ENCODE measurements around the gene CCDC15.

Gene CCDC15

DNA sequence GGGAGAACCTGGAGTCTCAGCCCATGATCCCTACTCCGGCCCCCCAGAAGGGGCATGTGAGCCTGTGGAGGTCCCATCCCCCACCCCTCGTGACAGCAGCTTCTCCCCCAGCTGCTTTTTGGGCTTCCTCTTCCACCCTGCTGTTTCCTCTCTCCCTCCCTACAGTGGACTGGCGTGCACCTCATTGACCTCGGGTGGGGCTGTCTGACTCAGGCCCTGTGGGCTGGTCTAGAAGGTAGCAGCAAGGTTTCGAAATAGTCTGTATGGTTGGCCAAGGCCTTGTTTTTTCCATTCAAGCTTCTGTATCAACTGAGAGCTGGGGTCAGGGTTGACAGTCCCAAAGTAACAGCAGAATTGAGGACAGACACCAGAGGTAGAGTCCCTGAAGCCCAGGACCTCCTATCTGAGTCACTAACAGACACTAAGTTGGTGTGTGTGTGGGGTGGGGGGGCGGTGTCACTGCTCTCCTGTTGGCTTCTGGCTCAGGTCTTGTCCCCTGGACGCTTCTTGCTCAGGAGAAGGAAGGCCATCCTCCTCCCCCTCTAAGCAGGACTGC lies 116.8 kb downstream of the CCDC15 start:
- DNase-seq, result peak; percentile 21 to 74

DNA sequence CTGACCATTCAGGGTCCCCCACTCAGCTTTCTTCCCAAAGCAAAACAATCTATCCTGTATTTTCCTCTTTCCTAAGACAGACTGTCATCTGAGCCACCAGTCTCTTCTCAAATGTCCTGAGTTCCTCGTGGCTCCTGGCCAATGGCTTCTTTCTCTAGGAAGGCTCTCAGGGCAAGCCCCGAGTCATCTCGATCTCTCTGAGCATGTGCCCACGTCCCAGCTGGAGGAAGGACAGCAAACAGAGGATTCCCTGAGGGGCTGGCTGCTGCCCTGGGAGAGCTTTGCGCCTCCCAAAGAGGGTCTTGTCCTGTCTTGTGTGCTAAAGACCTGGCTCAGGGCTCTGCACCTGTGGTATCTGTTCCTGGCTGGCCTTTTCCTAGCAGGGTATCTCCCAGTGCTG lies 117.4 kb downstream of the CCDC15 start:
- no peak for DNase-seq

DNA sequence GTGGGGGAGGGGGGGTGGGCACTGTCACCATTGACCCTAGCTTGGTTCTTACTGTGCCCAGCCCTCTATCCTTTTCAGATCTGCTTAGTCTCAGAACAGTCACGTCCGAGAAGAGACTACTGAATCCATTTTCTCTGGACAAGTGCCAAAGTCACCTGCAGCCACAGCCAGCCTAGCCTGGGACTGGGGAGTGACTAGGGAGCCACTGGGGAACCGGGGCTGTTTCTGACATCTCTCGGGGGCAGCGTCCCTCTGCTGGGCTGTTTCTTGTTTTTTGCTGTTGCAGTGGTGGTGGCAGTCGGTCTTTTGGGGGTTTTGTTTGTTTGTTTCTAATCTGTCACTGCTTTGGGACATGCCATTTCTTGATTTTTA lies 117.8 kb downstream of the CCDC15 start:
- DNase-seq, result no peak

DNA sequence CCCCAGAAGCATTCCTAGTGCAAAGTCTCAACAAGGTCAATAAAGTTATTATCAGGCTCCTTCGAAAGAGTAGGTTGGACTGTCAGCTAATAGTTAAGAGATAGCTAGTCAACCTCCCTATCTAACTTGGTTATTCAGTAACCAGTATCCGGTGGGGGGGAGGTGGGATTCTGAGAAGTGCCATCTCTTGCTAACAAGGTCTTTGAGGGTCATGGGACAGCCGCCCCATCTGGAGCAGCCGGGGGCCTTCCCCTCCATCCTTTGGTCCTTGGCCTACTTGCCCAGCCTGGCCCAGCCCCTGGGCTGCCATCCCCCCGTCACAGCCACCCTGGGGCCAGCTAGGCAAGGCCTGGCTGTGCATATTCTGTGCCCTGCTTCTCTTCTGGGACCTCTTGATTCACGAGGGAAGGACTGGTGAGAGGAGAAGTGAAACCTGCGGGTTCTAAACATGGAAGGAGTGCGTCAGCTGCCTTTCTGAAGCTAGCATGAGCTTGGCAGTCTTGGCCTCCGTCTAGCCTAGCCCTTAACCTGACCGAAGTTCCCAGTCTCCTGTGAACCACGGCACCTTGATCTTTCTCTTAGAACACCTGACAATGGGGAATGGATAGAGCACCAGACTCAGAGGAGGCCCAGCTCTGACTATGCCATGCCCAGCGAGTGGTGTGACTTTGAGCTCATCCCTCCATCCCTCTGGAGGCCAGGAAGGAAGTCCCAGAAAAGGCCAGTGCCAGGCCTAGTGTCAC lies 118.4 kb downstream of the CCDC15 start:
- peak; percentile 9 to 63 for DNase-seq

DNA sequence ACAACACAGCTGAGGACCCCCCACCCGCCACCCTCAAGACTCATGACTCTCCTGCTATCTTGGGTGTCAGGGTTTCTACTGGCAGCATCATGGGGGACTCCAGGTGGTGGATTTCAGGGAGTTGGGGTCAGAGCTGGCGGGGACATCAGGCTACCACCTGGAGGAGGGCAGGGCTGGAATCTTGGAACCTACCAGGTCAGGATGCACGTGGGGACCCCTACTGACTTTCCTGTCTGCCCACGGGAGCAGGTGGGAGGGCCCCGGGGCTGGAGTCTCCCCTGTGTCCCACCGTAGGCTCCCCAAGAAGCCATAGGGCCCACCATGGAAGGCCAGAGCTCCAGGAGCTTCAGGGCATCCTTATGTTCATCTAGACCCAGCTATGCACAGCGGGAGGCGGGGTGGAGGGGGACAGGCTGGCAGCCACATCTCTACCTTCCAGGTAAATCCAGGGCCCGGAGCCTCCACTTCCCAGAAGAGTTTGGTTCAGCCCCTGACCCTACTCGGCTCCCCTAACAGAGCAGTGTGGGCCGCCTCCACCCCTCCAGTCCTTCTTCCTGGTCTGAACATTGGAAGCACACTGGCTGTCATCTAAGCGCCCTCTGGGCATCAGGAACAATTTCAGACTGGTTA lies 119.1 kb downstream of the CCDC15 start:
- DNase-seq, result no peak

DNA sequence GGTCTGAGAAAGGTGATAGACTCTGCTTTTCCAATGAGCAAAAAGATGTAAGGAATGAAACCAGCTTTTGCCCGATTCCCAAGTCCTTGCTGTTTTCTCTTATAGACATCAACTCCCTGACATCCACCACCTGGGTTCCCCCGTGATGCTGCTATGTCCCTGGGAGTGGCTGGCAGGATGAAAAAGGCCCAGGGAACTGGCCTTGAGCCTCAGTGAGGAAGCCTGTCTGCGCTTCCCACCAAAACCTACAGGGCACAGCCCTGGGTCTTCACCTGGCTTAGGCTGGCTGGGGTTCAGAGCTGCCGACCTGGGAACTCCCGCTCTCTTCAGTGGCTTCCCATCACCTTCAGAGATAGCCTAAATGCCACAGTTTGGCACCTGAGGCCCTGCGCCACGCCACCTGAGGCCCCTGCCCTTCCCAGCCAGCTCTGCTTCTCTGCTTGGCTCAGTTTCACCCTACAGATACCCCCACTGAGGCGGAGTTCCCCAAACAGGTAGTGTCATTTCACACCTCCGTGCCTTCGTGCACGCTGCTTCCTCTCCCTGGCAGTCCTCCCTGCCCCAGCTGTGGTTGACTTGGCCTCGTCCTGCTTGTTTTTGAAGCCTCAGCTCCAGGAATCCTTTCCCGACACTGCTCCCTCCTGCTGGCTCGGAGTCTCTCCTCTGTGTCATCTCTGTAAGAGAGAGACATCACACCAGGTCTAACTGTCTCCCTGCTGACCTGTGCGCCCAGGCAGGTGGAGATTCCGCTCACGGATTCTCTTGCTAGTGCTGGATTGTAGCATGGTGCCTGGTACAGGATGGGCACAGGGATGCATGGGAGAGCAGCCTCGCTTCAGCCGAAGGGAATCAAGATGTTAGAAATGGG lies 119.8 kb downstream of the CCDC15 start:
- DNase-seq, result no peak

DNA sequence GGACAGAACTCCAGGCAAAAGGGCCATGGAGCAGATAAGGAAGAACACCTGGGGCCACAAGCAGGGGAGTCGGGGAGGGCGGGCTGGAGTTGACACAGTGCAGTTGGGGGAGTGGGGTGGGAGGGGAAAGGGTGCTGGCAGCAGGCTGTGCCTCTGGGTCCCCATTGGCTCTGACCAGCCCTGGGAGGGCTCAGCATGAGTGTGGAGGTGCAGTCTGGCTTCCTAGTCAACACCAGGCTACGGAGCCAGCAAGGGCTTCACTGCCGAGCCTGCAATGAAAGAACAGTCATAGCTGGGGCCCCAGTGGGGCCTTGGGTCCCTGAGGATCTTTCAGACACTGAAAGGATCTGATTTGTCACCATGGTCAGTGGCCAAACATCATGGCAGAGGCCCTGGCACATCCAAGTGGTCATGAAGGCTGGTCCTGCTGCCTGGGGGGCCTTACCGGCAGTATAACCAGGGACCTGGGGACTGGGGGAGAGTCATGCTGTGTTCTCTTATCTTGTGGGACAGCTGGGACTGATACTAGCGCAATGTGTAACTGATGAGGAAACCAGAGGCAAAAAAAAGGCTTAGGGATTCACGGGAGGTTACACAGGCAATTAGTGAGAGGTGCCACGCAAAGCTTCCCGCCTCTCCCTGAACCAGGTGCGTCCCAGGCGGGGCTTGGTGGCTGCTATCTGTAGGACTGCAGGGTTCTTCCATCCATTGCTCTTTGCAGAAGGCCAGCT lies 120.7 kb downstream of the CCDC15 start:
- DNase-seq, result no peak

DNA sequence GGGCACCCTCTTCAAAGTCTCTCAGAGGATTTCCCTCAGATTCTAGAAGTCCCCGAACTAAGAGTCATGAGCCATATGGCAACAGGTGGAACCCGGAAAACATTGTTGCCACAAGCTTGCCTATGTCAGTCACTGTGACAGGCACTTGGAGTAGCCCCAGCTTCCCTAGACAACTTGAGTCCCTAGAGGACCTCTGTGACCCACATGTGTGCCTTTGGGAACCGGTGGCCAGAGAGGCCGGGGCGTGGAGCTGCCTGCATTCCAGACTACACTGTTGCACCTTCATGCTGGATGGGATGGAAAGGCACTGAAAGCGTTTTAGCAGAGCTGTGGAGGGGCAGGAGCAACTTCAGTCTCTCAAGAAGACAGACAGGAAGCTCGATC lies 121.2 kb downstream of the CCDC15 start:
- no peak for DNase-seq

DNA sequence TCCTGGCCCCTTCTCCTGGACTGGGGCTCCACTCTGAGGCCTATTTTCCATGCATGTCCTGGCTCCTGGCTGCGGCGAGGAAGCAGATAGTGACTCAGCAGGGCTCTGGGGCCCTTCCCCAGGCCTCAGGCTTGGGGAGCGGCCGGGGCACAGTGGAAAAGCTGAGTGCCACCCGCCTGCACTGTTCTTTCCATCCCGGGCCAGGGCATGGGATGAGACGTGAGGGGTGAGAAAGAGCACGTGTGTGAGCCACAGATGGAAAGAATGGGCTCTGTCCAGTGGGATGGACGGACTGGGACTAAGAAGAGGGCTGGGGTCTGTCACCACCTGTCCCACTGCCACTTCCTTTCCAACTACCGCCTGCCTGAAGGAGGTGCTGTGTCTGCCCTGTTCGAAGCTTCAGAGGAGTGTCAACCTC lies 121.9 kb downstream of the CCDC15 start:
- DNase-seq, result no peak

DNA sequence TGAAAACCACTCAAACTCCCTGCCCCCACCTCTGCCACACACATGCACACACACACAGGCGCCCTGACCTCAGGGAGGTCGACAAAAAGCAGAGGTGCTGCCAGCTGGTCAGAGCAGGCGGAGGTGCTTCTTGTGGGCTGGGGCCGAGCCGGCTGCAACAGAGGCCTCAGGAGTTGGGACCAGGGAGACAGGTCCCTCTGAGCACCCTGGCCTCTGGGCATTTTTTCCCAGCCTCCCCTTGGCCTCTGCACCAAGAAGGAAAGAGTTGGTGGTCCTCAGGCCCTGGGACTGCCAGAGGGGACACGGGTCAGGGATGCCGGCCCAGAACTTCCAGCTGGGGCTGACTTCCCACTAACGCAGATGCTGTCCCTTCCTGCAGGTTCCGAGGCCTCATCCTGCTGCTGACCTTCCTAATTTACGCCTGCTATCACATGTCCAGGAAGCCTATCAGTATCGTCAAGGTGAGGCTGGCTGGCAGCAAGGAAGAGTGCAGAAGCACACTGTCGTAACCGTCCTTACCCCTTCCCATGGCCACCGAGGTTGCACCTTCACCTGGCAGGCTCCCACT lies 122.5 kb downstream of the CCDC15 start:
- DNase-seq, result no peak

DNA sequence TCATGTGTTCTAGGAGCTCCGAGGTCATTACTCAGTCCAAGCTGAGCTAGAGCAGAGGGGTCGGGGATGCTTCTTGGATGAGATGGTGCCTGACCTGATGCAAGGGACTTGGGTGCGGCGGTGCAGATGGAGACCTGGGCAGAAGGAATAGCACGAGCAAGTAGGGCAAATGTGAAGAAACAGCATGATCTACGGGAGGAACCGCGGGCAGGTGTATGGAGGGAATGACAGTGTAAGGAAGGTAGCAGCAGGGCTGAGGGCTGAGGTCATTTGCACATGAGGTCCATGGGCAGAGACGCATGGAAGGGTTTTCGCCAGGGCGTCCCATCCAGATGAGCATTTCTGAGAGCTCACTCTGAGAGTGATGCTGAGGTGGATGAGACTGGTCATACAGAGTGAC lies 124.0 kb downstream of the CCDC15 start:
- DNase-seq, result no peak

DNA sequence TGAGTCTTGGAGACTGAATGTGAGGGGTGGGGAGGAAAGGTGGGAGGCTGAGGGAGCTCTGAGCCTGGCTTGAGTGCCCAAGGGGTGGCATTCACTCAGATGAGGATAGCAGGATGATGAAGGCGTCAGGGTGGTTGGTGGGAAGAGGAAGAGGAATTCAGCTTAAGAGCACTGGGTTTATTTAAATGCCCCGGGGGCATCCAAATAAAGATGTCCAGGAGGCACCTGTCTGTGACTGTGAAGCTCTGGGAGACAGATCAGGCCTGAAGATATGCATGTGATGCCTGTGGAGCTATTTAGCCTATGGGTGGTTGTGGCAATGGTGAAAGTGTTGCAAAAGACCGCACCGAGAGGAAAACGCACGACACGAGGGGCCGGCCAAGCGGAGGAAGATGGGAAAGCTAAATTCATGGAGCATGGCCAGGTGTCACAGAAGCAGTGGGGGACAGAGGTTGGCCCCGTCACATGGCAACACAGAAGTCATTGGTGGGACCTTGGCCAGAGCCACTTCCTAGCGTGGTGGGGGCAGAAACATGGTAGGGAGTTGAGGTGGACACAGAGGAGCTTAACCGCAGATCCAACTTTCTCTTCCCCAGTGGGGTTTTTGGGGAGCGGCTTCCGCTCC lies 124.6 kb downstream of the CCDC15 start:
- DNase-seq, result no peak

DNA sequence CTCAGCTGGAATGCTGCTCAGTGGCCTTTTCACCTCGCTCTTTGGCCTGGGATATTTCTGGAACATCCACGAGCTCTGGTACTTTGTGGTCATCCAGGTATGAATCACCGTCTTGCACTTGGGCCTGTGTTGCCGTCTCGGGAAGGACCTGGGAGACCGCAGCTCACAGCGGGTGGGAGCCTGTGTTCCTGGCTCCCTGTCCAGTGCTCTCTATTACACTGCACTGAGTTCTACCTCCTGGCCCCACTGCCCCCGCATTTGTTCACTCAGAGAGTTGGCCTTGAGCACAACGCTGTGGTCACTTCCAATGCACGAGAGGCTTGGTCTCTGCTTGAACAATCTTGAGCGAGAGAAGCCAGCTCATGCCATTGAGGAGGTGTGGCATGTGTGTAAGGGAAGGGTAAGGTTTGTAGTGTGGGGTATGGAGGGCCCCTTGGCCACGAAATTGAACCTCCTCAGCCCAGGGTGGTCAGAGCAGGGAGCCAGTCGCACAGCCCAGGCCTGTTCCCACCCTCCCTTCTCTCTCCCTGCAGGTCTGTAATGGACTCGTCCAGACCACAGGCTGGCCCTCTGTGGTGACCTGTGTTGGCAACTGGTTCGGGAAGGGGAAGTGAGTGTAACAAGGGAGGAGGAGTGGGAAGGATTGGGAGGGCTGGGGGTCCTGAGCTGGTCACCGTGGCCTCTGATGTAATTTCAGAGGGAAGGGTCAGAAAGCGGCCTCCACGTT lies 125.3 kb downstream of the CCDC15 start:
- DNase-seq, result no peak

DNA sequence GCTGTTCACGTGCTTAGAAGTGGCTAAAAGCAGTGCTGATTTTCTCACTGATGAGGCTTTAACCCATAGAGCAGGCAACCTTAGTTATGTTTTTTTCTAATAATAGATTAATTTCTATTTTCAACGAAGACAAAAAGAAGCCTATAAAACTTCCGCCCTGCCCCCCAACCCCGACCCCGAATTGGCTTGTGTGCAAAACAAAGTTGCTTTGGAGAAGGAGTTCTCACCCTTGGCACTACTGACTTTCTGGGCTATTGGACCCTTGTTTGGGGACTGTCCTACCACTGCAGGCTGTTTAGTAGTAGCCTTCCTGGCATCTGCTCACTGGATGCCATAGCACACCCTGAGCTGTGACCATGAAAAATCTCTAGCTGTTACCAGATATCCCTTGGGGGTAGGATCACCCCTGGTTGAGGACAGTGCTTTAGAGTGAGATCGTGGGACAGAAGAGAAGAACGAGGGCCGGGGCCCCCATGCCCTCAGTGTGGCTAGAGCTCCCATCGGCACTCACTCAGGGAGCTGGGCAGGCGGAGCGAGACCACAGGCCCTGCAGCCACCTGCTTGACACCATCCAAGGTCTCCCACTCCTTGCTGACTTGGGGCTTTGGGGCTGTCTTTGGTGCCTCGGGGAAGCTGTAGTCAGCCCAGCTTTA lies 126.0 kb downstream of the CCDC15 start:
- no peak for DNase-seq

DNA sequence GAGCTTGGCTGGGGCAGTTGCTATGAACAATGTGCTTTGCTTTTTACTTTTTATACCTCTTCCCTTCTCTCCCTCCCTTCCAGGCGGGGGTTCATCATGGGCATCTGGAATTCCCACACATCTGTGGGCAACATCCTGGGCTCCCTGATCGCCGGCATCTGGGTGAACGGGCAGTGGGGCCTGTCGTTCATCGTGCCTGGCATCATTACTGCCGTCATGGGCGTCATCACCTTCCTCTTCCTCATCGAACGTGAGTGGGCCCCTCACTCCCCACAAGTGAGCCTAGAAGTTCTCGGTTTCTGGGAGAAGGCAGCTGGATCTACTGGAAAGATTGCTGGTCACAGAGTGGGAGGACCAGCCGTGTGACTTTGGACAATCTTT lies 126.5 kb downstream of the CCDC15 start:
- DNase-seq, result no peak

DNA sequence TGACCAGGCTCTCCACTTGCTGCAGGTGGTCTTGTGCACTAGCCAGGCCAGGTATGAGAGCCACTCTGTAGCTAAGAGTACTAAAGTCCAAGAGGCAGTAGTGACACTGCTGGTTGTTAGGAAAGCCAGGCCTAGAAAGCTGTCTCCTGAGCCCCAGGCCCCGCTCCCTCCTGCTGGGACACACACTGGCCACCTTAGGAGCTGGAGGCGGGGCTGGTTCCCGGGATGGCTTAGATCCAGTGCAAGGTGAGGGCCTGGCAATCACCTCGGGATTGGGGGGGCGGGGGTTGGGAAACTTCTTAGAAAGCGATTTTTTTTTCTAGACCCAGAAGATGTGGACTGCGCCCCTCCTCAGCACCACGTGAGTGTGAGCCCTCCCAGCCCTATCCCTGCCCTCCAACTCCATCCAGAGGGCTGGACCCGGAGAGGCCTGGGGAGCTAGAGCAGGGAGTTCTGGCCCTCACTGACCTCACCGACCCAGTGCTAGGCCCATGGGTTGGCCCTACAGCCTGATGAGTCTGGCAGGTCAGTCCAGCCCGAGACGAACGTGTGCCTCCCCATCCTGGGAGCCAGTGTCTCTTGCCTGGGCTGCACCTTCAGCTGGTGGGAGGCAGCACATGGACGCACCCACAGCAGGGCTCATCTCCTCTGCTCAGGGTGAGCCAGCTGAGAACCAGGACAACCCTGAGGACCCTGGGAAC lies 127.2 kb downstream of the CCDC15 start:
- no peak for DNase-seq

DNA sequence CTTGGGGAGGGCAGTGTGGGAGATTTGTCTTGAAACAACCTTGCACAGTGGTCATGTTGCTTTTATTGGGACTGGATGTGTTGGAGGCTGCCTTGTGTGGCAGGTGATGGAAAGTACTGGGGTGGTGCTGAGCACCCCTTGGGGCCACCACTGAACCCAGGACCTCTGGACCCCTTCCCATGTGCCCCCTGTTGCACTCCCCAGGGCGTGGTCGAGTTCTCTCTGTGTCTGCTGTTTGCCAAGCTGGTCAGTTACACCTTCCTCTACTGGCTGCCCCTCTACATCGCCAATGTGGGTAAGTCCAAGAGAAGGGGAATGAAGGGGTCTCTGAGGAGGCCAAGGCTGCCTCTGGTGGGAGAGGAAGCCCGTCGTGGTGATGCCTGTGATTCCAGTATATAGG lies 128.0 kb downstream of the CCDC15 start:
- DNase-seq, result no peak

DNA sequence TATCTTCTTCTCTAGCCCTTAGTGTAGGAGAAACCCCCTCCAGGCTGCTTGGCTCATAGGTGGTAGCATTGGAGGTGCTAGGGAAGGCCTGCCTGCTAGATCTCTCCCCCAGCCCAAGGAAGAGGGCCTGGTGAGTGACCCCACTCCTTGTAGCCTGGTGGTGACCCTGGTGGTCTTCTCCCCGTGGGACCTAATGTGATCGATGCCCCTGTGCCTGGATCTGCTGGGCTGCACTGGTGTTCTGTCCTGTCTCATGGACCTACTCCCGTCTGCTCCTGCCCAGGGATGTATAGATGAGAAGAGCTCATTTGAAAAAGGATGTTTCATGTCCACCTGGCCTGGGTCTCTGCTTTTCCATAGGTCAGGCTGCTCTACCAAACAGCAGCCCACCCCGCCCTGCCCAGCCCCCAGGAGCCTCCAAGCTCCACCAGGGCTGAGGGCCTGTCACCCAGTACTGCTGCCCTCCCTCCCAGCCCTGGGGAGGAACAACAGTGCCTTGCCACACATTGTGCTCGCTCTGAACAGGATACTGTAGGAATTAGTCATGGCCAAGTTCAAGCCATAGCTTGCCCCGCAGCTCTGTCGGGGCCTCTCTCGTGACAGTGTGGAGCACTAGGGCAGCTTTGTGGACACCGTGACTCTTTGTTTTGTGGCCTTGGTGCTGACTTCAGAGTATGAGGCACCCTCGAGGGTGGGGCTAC lies 128.8 kb downstream of the CCDC15 start:
- DNase-seq, result no peak

DNA sequence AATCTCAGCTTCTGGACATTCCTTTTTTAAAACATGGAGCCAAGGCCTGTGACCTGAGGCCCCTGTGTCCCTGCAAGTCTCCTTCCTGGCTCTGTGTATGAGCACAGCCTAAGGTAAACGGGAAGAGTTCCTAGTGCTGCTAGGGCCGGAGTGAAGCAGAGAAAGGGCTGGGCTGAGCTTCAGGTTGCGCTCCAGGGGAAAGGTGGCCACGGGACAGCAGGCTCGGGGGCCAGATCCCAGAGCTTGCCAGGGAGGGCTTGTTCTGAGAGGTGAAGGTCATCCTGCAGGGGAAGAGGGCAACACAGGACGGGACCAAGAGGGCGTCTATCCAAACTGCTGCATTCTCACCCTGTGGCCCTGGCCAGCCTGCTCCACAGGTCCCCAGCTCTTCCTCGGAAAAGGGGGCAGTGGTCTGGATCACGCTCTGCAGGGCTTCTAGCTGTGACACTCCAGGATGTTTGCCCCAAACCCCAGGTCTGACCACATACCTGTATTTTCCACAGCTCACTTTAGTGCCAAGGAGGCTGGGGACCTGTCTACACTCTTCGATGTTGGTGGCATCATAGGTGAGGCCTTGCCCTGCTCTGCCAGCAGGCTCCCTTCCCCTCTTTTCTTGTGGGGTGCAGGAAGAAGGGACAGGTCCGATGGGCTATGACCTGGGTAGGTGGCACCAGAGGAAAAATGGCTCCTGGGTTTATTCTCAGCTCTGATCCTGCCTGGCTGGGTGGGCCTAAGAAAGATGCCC lies 129.5 kb downstream of the CCDC15 start:
- no peak for DNase-seq
